DND-41 (cell line): ENCODE measurements around the gene KCNQ1OT1.

ENCODE experiments used
- CTCF ChIP-seq: IDR thresholded peaks from 2 replicates; pipeline ENCODE4 v1.5.1; 2012; ENCODE audit warnings: borderline replicate concordance, low read length, moderate library complexity, mild to moderate bottlenecking; ENCODE audit not compliant: poor library complexity, severe bottlenecking; ENCODE audit errors: extremely low read depth
- EZH2 ChIP-seq: IDR thresholded peaks from 3 replicates; pipeline ENCODE4 v1.6.1; 2012; ENCODE audit warnings: borderline replicate concordance, low read depth, mild to moderate bottlenecking, moderate library complexity, low read length, inconsistent platforms; ENCODE audit not compliant: severe bottlenecking

GRCh38 chr11:2578929-2579270 is 120.9 kb downstream of the KCNQ1OT1 start:
- no peak for TF ChIP-seq CTCF
- TF ChIP-seq EZH2: no peak
